ENCODE results near the gene MAL.

Gene MAL

GRCh38 chr2:95024371-95024770 is 1.1 kb upstream of the MAL start:
- Histone ChIP-seq H3K4me2 (ENCODE audit: low read length) (no peak overlapping the region), H3K4me1 (ENCODE audit: insufficient read depth, low read length, severe bottlenecking) (no peaks in the 10 kb centered on the region), H3K9ac (ENCODE audit: low read length) (no peak overlapping the region)

GRCh38 chr2:95024960-95025405 is 525 bp upstream of the MAL start:
- H4K20me1 ChIP-seq (ENCODE audit: insufficient read depth, low read length): no peaks in the 10 kb centered on the region

More at GRCh38 chr2:95024371-95024770, 1.1 kb upstream of the MAL start:
- no peaks in the 10 kb centered on the region for H4K20me1 ChIP-seq (ENCODE audit: insufficient read depth, low read length)
- H3K4me3 ChIP-seq (ENCODE audit: low read depth, low read length, poor library complexity, severe bottlenecking): no peak overlapping the region
- H3K36me3 ChIP-seq (ENCODE audit: insufficient read depth, low read length): no peaks in the 10 kb centered on the region
- H3K27me3 ChIP-seq (ENCODE audit: insufficient read depth, low read length): no peaks in the 10 kb centered on the region
- TF ChIP-seq CTCF (IDR thresholded peaks at IDR 0.05; ENCODE audit: low read length) (no peak), EZH2 (IDR thresholded peaks at IDR 0.05; ENCODE audit: borderline replicate concordance, low read length) (no peak)
- no peak overlapping the region for H3K27ac ChIP-seq (ENCODE audit: low read depth, low read length, poor library complexity, severe bottlenecking)
- H2AFZ ChIP-seq (ENCODE audit: low read length): no peak overlapping the region
- H3F3A ChIP-seq (ENCODE audit: insufficient read depth, low read length): no peaks in the 10 kb centered on the region
- H3K9me3 ChIP-seq (ENCODE audit: low read length): no peaks in the 10 kb centered on the region
- no peaks in the 10 kb centered on the region for H3K9me2 ChIP-seq (ENCODE audit: low read depth, low read length)
- no peaks in the 10 kb centered on the region for H3K79me2 ChIP-seq (ENCODE audit: insufficient read depth, low read length)

GRCh38 chr2:95026471-95027368 is 1.2 kb downstream of the MAL start:
- Histone ChIP-seq H3K4me3 (ENCODE audit: low read depth, low read length, poor library complexity, severe bottlenecking) (no peak overlapping the region), H4K20me1 (ENCODE audit: insufficient read depth, low read length) (no peaks in the 10 kb centered on the region), H3K4me1 (ENCODE audit: insufficient read depth, low read length, severe bottlenecking) (no peaks in the 10 kb centered on the region), H3K27me3 (ENCODE audit: insufficient read depth, low read length) (no peaks in the 10 kb centered on the region), H2AFZ (ENCODE audit: low read length) (no peak overlapping the region), H3K9ac (ENCODE audit: low read length) (no peak overlapping the region), H3K9me2 (ENCODE audit: low read depth, low read length) (no peaks in the 10 kb centered on the region), H3K79me2 (ENCODE audit: insufficient read depth, low read length) (no peaks in the 10 kb centered on the region), H3F3A (ENCODE audit: insufficient read depth, low read length) (no peaks in the 10 kb centered on the region), H3K4me2 (ENCODE audit: low read length) (no peak overlapping the region), H3K9me3 (ENCODE audit: low read length) (no peaks in the 10 kb centered on the region), H3K36me3 (ENCODE audit: insufficient read depth, low read length) (no peaks in the 10 kb centered on the region), H3K27ac (ENCODE audit: low read depth, low read length, poor library complexity, severe bottlenecking) (no peak overlapping the region)
- TF ChIP-seq CTCF (IDR thresholded peaks at IDR 0.05; ENCODE audit: low read length) (no peak), EZH2 (IDR thresholded peaks at IDR 0.05; ENCODE audit: borderline replicate concordance, low read length) (no peak)

More at GRCh38 chr2:95024960-95025405, 525 bp upstream of the MAL start:
- H3K27me3 ChIP-seq (ENCODE audit: insufficient read depth, low read length): no peaks in the 10 kb centered on the region
- H3F3A ChIP-seq (ENCODE audit: insufficient read depth, low read length): no peaks in the 10 kb centered on the region
- H3K79me2 ChIP-seq (ENCODE audit: insufficient read depth, low read length): no peaks in the 10 kb centered on the region
- TF ChIP-seq CTCF (IDR thresholded peaks at IDR 0.05; ENCODE audit: low read length) (no peak), EZH2 (IDR thresholded peaks at IDR 0.05; ENCODE audit: borderline replicate concordance, low read length) (no peak)
- no peak overlapping the region for H3K4me3 ChIP-seq (ENCODE audit: low read depth, low read length, poor library complexity, severe bottlenecking)
- H3K9me2 ChIP-seq (ENCODE audit: low read depth, low read length): no peaks in the 10 kb centered on the region
- H3K36me3 ChIP-seq (ENCODE audit: insufficient read depth, low read length): no peaks in the 10 kb centered on the region
- no peak overlapping the region for H3K9ac ChIP-seq (ENCODE audit: low read length)
- no peaks in the 10 kb centered on the region for H3K9me3 ChIP-seq (ENCODE audit: low read length)
- no peak overlapping the region for H3K27ac ChIP-seq (ENCODE audit: low read depth, low read length, poor library complexity, severe bottlenecking)
- H3K4me2 ChIP-seq (ENCODE audit: low read length): no peak overlapping the region
- H2AFZ ChIP-seq (ENCODE audit: low read length): no peak overlapping the region
- no peaks in the 10 kb centered on the region for H3K4me1 ChIP-seq (ENCODE audit: insufficient read depth, low read length, severe bottlenecking)

Measured in OCI-LY1 (cell line).